HEK293T (cell line): ENCODE measurements around the gene RRBP1.

Source experiments
- L3MBTL2 ChIP-seq: fragments of 450-650 bp; conservative IDR thresholded peaks from 2 replicates; pipeline ENCODE4 v1.6.1; 2016; ENCODE audit warnings: mild to moderate bottlenecking
- SP1 ChIP-seq: fragments of 450-650 bp; IDR thresholded peaks from 2 replicates; pipeline ENCODE4 v1.6.1; 2017
- SUZ12 ChIP-seq: fragments of 450-650 bp; IDR thresholded peaks from 2 replicates; pipeline ENCODE4 v1.6.1; 2016; ENCODE audit warnings: mild to moderate bottlenecking

- no peak for TF ChIP-seq L3MBTL2
- TF ChIP-seq SP1, result no peak
- TF ChIP-seq SUZ12, result no peak
Measured at GRCh38 chr20:17710379-17711266, 28.6 kb upstream of the RRBP1 start.
